Thoracic aorta (tissue), 2 donors: Measurements from ENCODE around the gene KCTD5. TPM values are rescaled to one million over a fixed set of nuclear protein-coding genes. Genes with fewer than 3 reads are reported as not detected.
"Not testable (repeated sequence)": the region's sequence is repeated elsewhere in the genome, so short reads cannot be mapped to it uniquely, and the experiment has no call there.

Source experiments
- ATAC-seq: fragments of 150-250 bp; one replicate; pipeline ENCODE4 v1.8.0; 2017; ENCODE audit warnings: low read depth; ENCODE audit not compliant: insufficient number of reproducible peaks, low FRiP score
- DNase-seq: peaks from one replicate; pipeline ENCODE4 v3.0.0-alpha.2; 2020; ENCODE audit warnings: low spot score
- H3K27ac ChIP-seq, 2 donors: fragments of 200-600 bp; sonication (generic); 1 replicate in 1 of 2; 2 replicates in 1 of 2; pipeline ENCODE4 v1.5.1; 2016; ENCODE audit warnings: mild to moderate bottlenecking in 2 of 2, moderate library complexity in 2 of 2
- H3K27me3 ChIP-seq: fragments of 200-600 bp; sonication (generic); replicated peaks from 2 replicates; pipeline ENCODE4 v1.6.0; 2016; ENCODE audit warnings: mild to moderate bottlenecking; ENCODE audit not compliant: insufficient read depth
- H3K36me3 ChIP-seq: fragments of 200-600 bp; sonication (generic); one replicate; pipeline ENCODE4 v1.5.1; 2016
- H3K4me1 ChIP-seq, 2 donors: fragments of 200-600 bp; sonication (generic); 1 replicate in 1 of 2; 2 replicates in 1 of 2; pipeline versions ENCODE4 v1.5.1 to v1.6.0; 2016; ENCODE audit warnings: low read depth in 2 of 2, mild to moderate bottlenecking in 1 of 2; ENCODE audit not compliant: control insufficient read depth in 1 of 2
- H3K4me3 ChIP-seq: fragments of 200-600 bp; sonication (generic); 2 replicates; pipeline ENCODE4 v1.5.1; 2016; ENCODE audit warnings: mild to moderate bottlenecking
- H3K9me3 ChIP-seq: fragments of 200-600 bp; sonication (generic); 2 replicates; pipeline ENCODE4 v1.5.1; 2016
- CTCF ChIP-seq: fragments of 200-600 bp; sonication (generic); IDR thresholded peaks from one replicate; pipeline ENCODE4 v1.5.1; 2019; ENCODE audit warnings: antibody characterized with exemption
- total RNA-seq, 2 donors: library from RNA; depleted of rRNA; stranded (reverse); fragments of >200 nt; gene quantifications; one replicate each; pipeline versions ENCODE4 v1.1.0 to v1.2.3, GENCODE V29; 2016

Gene KCTD5
- total RNA-seq, 2 donors from 2014 or later = 13.8 to 19.2 TPM

DNA sequence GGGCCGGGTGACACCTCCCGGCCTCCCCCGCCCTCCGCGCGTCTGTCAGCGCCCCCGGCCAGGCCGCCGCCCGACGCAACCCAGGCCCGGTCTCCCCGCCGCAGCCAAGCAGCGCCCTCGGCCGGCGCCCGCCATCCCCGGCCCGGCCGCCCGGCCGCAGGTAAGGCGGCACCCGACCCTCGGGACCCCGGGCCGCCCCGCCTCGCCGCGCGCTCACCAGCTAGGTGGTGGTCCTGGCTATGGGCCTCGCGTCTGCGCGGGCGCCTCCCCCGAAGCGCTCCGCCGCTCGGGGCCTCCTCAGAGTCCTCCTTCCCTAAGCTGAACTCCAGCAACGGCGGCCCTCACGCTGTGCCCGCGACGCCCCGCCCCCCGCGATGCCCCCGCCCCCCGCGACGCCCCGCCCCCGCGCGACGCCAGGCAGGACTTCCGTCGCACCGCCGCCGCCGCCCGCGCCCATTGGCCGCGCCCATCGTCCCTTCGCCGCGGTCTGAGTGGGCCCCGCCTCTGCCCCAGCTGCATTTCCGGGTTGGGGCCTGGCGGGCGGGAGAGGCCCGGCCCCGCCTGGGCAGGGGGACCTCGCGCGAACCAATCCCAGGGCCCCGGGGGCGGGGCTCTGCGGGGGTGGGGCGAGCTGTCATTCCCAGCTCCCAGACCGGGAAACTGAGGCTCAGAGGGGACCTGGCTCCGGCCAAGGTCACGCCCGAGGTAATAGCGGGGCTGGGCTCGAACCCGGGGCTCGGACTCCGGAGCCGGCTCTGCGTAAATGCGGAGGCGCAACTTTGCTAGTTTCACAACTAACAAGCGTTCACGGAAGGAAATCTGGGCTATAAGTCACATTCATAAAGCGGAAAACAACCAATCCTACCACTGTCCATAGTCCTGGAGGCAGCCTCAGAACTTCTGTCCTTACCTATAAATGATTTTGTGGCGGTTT is 9.0 kb upstream of the KCTD5 start:
- H3K36me3 ChIP-seq = peaks cover 6% of the 10 kb centered on the region
- TF ChIP-seq CTCF = no peak
- H3K4me1 ChIP-seq = peaks cover 6 to 26% of the 10 kb centered on the region in 2 donors
- DNase-seq = peak; percentile 81
- peak overlapping the region; percentile 63 to 72 for H3K27ac ChIP-seq
- ATAC-seq = peak; percentile 78
- H3K4me3 ChIP-seq = peak overlapping the region; percentile 77
- no peaks in the 10 kb centered on the region for H3K27me3 ChIP-seq
- no peaks in the 10 kb centered on the region for H3K9me3 ChIP-seq

GRCh38 chr16:2675021-2675420 is 7.3 kb upstream of the KCTD5 start:
- Histone ChIP-seq H3K4me1 (peaks cover 6 to 26% of the 10 kb centered on the region in 2 donors), H3K4me3 (no peak overlapping the region), H3K9me3 (no peaks in the 10 kb centered on the region), H3K36me3 (no peaks in the 10 kb centered on the region), H3K27me3 (no peaks in the 10 kb centered on the region), H3K27ac (no peak overlapping the region)
- DNase-seq (no peak), ATAC-seq (no peak)
- no peak for TF ChIP-seq CTCF

GRCh38 chr16:2675714-2676113 is 6.6 kb upstream of the KCTD5 start:
- ATAC-seq (no peak), DNase-seq (no peak)
- Histone ChIP-seq H3K27ac (no peak overlapping the region), H3K4me3 (no peak overlapping the region), H3K4me1 (peaks cover 6 to 25% of the 10 kb centered on the region in 2 donors), H3K9me3 (no peaks in the 10 kb centered on the region), H3K27me3 (no peaks in the 10 kb centered on the region), H3K36me3 (no peaks in the 10 kb centered on the region)
- TF ChIP-seq CTCF = no peak

GRCh38 chr16:2676937-2677336 is 5.4 kb upstream of the KCTD5 start:
- H3K4me1 ChIP-seq = peaks cover 12 to 21% of the 10 kb centered on the region in 2 donors
- not testable (repeated sequence) for H3K27ac ChIP-seq, H3K4me3 ChIP-seq, H3K36me3 ChIP-seq, H3K27me3 ChIP-seq, ATAC-seq, H3K9me3 ChIP-seq, DNase-seq

GRCh38 chr16:2678206-2678965 is 3.9 kb upstream of the KCTD5 start:
- DNase-seq, ATAC-seq, H3K27me3 ChIP-seq: not testable (repeated sequence)

DNA sequence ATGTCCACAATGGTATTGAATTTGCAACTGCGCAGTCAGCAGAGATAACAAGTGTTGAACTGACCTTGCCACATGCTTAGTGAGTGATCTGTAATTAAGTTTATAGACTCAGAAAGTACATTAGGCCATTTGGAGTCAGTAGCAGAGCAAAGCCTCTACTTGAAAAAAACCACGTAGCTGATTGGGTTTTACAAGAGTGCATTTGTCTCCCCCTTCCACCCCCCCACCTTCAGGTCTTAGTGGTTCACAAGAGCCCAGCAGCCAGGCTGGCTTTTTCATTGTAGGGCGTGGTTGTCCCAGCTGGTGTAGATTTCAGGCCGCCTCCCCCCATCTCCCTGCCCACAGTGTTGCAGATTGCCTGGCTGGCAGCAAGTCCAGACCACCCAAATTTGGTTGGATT is 2.4 kb upstream of the KCTD5 start:
- not testable (repeated sequence) for H3K4me3 ChIP-seq, H3K27me3 ChIP-seq, ATAC-seq, H3K9me3 ChIP-seq, H3K36me3 ChIP-seq, DNase-seq, H3K27ac ChIP-seq
- H3K4me1 ChIP-seq = peaks cover 13 to 18% of the 10 kb centered on the region in 2 donors

More at GRCh38 chr16:2678206-2678965, 3.9 kb upstream of the KCTD5 start:
- H3K27ac ChIP-seq, H3K9me3 ChIP-seq, H3K4me3 ChIP-seq, H3K36me3 ChIP-seq: not testable (repeated sequence)
- peaks cover 8 to 19% of the 10 kb centered on the region in 2 donors for H3K4me1 ChIP-seq

GRCh38 chr16:2680360-2680759 is 2.0 kb upstream of the KCTD5 start:
- not testable (repeated sequence) for H3K27me3 ChIP-seq, DNase-seq, H3K9me3 ChIP-seq, H3K4me3 ChIP-seq, H3K36me3 ChIP-seq, ATAC-seq, H3K27ac ChIP-seq
- peaks cover 13 to 18% of the 10 kb centered on the region in 2 donors for H3K4me1 ChIP-seq

GRCh38 chr16:2683041-2683440 is 718 bp downstream of the KCTD5 start:
- Histone ChIP-seq H3K4me3 (peak overlapping the region; percentile 99), H3K4me1 (peaks cover 18 to 19% of the 10 kb centered on the region in 2 donors), H3K27ac (peak overlapping the region in 1 of 2 donors; percentile 73)
- DNase-seq, H3K36me3 ChIP-seq, H3K27me3 ChIP-seq, H3K9me3 ChIP-seq, ATAC-seq: not testable (repeated sequence)

- not testable (repeated sequence) for H3K36me3 ChIP-seq, H3K4me3 ChIP-seq, ATAC-seq, H3K27me3 ChIP-seq, H3K9me3 ChIP-seq, H3K27ac ChIP-seq, DNase-seq
- H3K4me1 ChIP-seq = peaks cover 18 to 19% of the 10 kb centered on the region in 2 donors
These were observed 3.8 kb downstream of the KCTD5 start for GRCh38 chr16:2686075-2686474.
